ENCODE data around the gene ARHGDIA. TPM values are rescaled to one million over a fixed set of nuclear protein-coding genes. Genes with fewer than 3 reads are reported as not detected.

Gene ARHGDIA
- total RNA-seq, 2 experiments from 2014 or later: 636 to 661 TPM

DNA sequence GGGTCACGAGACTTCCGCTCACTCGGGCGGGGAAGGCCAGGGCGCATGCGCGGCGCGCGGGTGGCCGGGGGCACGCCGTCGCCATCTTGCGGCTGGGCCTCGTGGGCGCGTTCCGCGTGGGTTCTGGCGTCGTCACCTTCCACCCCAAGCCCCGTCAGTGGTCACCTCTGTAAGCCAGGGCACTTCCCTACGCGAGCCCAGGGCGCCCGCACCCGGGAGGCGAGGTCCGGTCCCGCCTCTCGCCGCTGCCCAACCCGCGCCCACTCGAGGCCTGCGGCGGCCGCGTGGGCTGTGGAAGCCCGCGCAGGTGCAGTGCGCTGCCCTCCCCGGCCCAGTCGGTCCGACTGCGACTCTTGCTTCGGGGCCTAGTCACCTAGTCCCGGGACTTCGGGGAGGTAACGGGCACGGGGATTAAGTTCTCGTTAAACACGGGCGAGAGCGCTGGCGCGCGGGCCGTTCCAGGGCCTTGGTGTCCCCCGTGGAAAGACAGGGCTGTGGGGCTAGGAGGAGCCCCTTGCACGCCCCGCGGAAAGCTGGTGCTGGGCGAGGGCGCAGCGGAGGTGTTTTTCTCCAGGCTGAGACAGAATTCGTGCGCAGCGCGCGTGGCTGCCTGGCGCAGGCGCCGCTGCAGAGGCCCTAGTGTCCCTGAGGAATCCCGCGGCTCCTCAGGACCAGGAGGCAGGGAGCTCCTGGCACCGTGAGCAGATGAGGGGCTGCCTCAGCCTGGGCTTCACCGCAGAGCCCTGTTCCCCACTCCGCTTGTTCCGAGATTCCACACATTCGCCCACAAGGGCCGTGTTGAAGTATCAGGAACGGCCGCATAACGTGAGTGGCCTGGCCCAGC is 472 bp upstream of the ARHGDIA start:
- Mint-ChIP-seq H3K36me3 (ENCODE audit: low read depth) (peaks cover 38% of the 10 kb centered on the region), H3K4me1 (peaks cover 45% of the 10 kb centered on the region), H3K9me3 (no peaks in the 10 kb centered on the region), H3K27ac (peak overlapping the region; percentile 82), H3K4me3 (peak overlapping the region; percentile 74), H3K27me3 (no peaks in the 10 kb centered on the region)
- DNase-seq: peak; percentile 95
- POLR2A ChIA-PET: interaction anchor here (0.7 to 7.0 kb wide), 19 partner anchors 9 to 188 kb away, joined by 3 to 140 read pairs (median 7); partner anchors contain the start of genes ALYREF, ANAPC11, ARL16 and CENPX
- CTCF ChIA-PET: interaction anchor here (1.0 kb wide), 1 partner anchor 12 kb away, joined by 3 read pairs; no protein-coding TSS in a partner anchor

DNA sequence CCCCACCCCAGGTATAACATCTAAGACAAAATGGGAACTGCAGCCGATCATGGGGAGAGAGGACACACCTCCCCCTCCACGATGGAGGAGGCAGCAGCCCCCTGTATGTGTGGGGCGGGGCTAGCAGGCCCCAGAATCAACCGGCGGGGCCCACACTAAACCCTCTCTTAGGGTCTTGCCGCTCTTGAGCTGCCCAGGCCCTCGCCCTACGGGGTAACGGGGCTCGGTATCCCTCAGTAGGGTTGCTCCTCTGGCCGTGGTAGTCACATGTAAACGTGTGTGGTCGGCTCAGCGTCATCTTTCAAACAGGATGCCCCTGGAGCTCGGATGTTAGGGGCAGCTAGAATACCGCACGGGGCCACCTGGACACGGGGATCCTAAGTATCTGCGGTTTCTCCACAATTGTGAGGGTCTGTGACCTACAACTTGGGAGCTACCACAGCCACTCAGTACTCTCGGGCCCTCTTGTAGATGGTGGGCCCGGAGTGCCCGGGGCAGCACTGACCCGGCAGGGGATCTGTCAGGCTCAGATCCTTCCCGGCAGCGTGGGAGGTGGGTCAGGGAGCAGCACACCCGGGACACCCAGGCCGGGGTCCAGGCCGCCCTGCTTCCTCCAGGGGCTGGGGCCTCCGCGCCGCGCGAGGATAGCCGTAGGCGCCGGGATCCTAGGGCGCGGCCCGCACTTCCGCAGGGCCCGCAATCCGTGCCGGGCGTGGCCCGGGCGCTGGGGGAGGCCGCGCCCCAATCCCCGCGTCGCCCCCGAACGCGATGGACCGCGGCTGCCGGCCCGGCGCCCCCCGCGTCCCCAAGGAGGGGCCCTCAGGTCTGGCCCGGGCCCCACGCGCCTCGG is 781 bp downstream of the ARHGDIA start:
- Mint-ChIP-seq H3K9me3 (no peaks in the 10 kb centered on the region), H3K27me3 (no peaks in the 10 kb centered on the region), H3K27ac (peak overlapping the region; percentile 85), H3K4me1 (peaks cover 51% of the 10 kb centered on the region), H3K36me3 (ENCODE audit: low read depth) (peaks cover 46% of the 10 kb centered on the region), H3K4me3 (peak overlapping the region; percentile 77)
- ChIA-PET CTCF (interaction anchor here (0.7 to 2.0 kb wide), 8 partner anchors 11 to 167 kb away, joined by 3 to 6 read pairs (median 3); partner anchors contain the start of genes CENPX, DCXR and LRRC45), POLR2A (interaction anchor here (0.6 to 7.0 kb wide), 31 partner anchors 10 to 776 kb away, joined by 3 to 140 read pairs (median 5); partner anchors contain the start of genes ALYREF, ANAPC11, ARL16 and ASPSCR1)
- peak; percentile 66 for DNase-seq

DNA sequence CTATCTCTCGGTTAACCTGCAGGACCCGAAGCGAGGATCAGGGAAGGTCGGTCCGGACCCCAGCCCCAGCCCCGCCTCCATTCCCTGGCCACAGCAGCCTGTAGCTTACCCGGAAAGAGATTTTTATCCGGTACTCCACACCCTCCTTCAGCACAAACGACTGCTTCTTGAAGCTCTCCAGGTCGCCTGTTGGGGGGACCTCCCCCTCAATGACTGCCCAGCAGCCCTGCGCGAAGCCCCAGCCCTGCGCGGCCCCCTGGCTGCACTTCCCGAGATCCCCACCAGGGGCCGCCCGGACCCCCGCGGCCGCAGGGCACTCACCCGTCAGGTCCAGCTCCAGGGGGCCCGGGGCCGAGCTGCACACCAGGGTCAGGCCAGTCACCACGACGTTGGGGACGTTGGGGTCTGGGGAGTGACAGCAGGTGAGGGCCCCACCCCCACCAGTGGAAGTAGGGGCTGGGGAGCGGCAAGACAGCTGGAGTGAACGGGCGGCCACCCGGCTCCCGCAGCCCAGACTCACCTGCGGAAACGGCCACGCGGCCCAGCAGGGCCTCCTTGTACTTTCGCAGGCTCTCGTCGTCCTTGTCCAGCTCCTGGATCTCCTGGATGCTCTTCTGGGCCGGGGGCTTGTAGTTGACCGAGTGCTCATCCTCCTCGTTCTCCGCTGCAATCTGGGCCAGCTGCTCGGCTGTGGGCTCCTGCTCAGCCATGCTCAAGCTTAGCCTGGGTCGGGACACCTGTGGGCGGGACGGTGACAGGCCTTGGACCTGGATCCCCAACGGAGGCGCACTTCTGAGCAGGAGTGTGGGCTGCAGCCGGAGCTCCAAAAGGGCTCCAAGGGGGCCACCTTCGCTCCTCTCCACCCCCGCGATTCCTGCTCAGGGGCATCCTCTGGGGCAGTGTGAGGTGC is 1.7 kb downstream of the ARHGDIA start:
- H3K27me3 Mint-ChIP-seq: no peaks in the 10 kb centered on the region
- peak overlapping the region; percentile 77 for H3K4me3 Mint-ChIP-seq
- DNase-seq: peak; percentile 47
- H3K9me3 Mint-ChIP-seq: no peaks in the 10 kb centered on the region
- H3K27ac Mint-ChIP-seq: peak overlapping the region; percentile 85
- CTCF ChIA-PET: interaction anchor here (0.7 to 2.0 kb wide), 8 partner anchors 14 to 617 kb away, joined by 3 to 6 read pairs (median 3); partner anchors contain the start of genes CENPX, DCXR and LRRC45
- POLR2A ChIA-PET: interaction anchor here (0.8 to 7.0 kb wide), 26 partner anchors 9 to 775 kb away, joined by 3 to 140 read pairs (median 6); partner anchors contain the start of genes ALYREF, ANAPC11, ARL16 and ASPSCR1
- peaks cover 51% of the 10 kb centered on the region for H3K4me1 Mint-ChIP-seq
- peaks cover 46% of the 10 kb centered on the region for H3K36me3 Mint-ChIP-seq (ENCODE audit: low read depth)

DNA sequence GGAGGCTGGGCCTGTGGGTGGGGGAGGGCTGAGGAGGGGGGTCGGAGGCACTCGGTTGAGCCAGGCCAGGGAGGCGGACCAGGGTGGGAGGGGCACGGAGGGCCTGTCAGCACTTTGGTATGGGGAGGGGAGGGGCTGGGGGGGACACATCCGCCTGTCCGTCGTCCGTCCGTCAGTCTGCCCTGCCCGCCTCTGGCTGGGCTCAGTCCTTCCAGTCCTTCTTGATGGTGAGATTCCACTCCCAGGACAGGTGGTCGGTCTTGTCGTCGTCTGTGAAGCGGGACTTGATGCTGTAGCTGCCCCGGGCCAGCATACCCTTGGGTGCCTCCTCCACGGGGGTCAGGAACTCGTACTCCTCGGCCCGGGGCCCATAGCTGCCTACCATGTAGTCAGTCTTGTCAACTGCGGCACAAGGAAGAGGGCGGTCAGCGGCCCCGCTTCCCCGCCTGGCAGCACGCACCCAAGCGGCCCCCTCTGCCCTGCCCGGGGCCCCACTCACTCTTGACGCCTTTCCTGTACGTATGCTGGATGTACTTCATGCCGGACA is 2.4 kb downstream of the ARHGDIA start:
- DNase-seq: no peak
- ChIA-PET CTCF (interaction anchor here (1.6 to 2.0 kb wide), 2 partner anchors 55 to 58 kb away, joined by 5 to 6 read pairs; no protein-coding TSS in a partner anchor), POLR2A (interaction anchor here (1.2 to 7.0 kb wide), 10 partner anchors 8 to 202 kb away, joined by 4 to 140 read pairs (median 25); partner anchors contain the start of genes ALYREF, ANAPC11, ARL16 and CCDC137)
- Mint-ChIP-seq H3K27ac (peak overlapping the region; percentile 85), H3K4me3 (peak overlapping the region; percentile 77), H3K4me1 (peaks cover 50% of the 10 kb centered on the region), H3K9me3 (no peaks in the 10 kb centered on the region), H3K36me3 (ENCODE audit: low read depth) (peaks cover 48% of the 10 kb centered on the region), H3K27me3 (no peaks in the 10 kb centered on the region)

DNA sequence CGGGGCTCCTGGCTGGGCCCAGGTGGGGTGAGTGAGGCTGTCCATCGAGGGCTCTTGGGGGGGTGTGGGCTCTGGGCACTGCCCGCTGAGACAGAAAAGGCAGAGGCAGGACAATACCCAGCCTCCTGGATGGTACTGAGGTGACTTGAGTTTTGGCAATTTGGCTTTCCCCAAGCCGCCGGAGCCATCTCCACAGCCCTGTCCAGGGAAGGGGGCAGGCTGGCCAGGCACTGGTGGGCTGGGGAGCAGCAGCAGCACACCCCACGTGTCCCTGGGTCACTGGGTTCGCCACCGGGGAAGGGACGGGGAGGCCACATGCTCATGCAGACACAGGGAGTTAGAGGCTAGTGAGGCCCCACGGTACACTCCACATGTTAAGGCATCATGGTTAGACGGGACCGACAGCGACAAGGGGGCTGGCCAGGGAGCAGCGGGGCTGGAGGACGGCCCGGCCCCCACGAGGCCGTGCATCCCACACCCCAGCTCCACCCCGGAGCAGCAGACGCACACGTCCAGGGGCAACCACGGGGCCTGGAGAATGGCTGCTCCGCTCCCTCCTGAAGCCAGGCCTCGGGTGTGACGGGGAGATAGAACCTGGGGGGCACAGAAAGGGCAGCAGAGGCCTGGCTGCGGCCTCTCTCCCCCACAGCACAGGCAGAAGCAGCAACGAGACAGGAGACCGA is 3.0 kb downstream of the ARHGDIA start:
- H3K27ac Mint-ChIP-seq: no peak overlapping the region
- peaks cover 51% of the 10 kb centered on the region for H3K4me1 Mint-ChIP-seq
- H3K9me3 Mint-ChIP-seq: no peaks in the 10 kb centered on the region
- no peaks in the 10 kb centered on the region for H3K27me3 Mint-ChIP-seq
- POLR2A ChIA-PET: interaction anchor here (0.6 to 6.6 kb wide), 5 partner anchors 7 to 165 kb away, joined by 3 to 133 read pairs (median 6); partner anchors contain the start of genes MRPL12 and P4HB
- DNase-seq: peak; percentile 21
- peaks cover 54% of the 10 kb centered on the region for H3K36me3 Mint-ChIP-seq (ENCODE audit: low read depth)
- H3K4me3 Mint-ChIP-seq: peak overlapping the region; percentile 17
- CTCF ChIA-PET: no interaction called here

DNA sequence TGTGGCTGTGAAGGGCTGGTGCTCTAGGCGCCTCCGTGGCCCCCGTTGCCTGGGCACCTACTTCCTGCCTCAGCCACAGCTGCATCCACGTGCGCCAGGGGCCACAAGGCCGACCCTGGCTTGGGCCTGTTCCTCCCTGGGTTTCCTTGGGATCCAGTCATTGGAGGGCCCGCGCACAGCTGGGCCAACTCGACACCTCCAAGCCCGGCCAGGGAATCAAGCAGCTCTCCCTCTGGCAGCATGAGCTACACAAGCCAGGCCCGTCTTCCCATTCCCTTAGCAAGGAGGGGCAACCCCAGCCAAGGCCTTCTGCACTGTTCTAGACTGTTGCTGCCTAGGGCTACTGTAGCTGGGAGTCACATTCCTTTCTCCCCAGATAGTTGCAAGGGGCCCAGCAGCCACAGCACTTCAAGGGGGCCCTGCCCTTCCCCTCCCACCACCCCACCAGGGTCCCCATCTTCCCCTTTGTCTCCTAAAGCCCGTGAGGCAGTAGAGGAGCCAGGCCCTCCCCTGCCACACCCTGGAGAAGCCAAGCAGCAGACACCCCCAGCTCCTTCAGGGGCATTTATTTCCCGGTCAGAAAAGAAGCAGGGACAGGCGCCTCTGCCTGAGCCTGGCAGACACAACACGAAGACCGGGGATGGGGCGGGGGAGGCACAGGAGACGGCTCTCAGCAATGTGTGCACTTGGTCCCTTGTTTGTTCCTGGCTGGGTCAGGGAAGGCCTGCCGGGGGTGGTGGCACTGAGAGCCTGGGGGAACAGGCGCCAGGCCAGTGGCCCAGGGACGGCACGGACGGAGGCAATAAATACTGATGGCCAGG is 3.8 kb downstream of the ARHGDIA start:
- POLR2A ChIA-PET: interaction anchor here (0.6 to 2.6 kb wide), 10 partner anchors 9 to 165 kb away, joined by 3 to 10 read pairs (median 4); partner anchors contain the start of genes MCRIP1 and MRPL12
- Mint-ChIP-seq H3K36me3 (ENCODE audit: low read depth) (peaks cover 54% of the 10 kb centered on the region), H3K27ac (peak overlapping the region; percentile 68), H3K27me3 (no peaks in the 10 kb centered on the region), H3K4me3 (peak overlapping the region; percentile 30), H3K9me3 (no peaks in the 10 kb centered on the region), H3K4me1 (peaks cover 51% of the 10 kb centered on the region)
- CTCF ChIA-PET: no interaction called here
- no peak for DNase-seq

DNA sequence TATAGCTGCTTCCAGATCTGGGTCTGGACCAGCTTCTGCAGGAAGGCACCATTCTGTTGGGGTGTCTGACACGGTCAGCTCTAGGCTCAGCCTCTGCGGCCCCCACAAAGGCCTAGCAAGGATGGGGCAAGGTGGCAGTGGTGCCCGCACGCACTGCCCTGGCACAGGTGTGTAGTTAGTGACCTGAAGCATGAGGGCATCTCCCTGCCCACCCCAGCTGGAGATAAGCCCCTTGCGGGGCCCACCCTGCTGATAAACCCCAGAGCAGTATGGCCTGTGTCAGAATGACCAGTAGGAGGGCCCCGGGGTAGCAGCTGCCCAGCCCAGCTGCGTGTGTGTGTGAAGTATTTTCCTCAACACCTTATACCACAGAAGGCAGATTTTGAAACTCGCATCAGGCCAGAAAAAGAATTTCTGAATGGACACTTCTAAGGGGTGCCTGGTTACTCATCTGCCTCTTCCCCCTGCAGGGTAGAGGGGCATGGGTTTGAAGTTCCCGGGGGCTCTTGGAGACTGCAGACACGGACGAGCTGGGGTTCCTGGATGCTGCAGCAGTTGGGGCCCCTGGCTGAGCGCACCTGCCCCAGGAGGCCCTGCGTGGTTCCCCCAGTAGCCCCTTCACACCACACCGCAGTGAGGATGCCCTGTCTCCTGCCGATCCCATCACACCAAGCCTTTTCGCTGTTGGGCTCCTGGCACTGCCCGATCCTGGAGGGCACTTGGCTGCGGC is 4.5 kb downstream of the ARHGDIA start:
- no peak for DNase-seq
- Mint-ChIP-seq H3K36me3 (ENCODE audit: low read depth) (peaks cover 52% of the 10 kb centered on the region), H3K4me3 (peak overlapping the region; percentile 13), H3K27ac (peak overlapping the region; percentile 68), H3K9me3 (no peaks in the 10 kb centered on the region), H3K4me1 (peaks cover 51% of the 10 kb centered on the region), H3K27me3 (no peaks in the 10 kb centered on the region)
- POLR2A ChIA-PET: interaction anchor here (0.6 to 2.6 kb wide), 15 partner anchors 8 to 183 kb away, joined by 3 to 10 read pairs (median 4); partner anchors contain the start of genes ALYREF, ARL16, HGS and MCRIP1
- CTCF ChIA-PET: no interaction called here

DNA sequence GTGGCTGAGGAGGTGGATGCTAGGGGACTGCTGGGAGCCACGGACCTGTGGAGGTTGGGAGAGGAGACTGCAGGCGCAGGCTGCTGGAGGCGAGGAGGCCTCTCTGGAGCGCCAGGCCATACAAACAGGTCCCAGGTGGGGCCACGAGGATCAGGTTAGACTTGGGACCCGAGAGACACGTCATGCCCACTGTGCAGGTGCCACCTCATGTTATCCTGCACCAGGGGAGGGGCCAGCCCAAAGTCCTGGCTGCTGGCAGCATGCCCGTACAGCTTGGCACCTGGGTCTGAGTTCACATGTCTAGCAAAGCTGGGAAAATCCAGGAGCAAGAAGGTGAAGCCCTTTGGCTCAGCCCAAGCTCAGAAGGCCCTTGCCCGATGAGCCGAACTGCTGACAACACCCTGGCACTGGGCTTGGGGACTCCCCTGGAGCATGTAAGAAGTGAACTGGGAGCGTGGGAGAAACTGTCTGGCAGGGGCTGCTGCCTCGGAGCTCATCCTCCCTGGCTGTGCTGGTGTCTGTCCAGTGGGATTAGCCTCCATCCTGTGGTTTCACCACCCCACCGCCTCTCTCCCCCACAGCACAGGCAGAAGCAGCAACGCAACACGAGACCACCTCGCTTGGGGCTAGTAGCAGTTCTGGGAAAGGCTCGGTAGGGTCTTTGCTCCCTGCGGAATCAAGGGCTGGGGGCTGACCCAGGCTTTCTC is 5.3 kb downstream of the ARHGDIA start:
- Mint-ChIP-seq H3K4me3 (no peak overlapping the region), H3K36me3 (ENCODE audit: low read depth) (peaks cover 55% of the 10 kb centered on the region), H3K9me3 (no peaks in the 10 kb centered on the region), H3K27me3 (no peaks in the 10 kb centered on the region), H3K4me1 (peaks cover 53% of the 10 kb centered on the region), H3K27ac (peak overlapping the region; percentile 49)
- CTCF ChIA-PET: no interaction called here
- no peak for DNase-seq
- POLR2A ChIA-PET: interaction anchor here (0.6 to 2.6 kb wide), 10 partner anchors 9 to 183 kb away, joined by 3 to 10 read pairs (median 4); partner anchors contain the start of genes ALYREF, ARL16, HGS and MCRIP1

DNA sequence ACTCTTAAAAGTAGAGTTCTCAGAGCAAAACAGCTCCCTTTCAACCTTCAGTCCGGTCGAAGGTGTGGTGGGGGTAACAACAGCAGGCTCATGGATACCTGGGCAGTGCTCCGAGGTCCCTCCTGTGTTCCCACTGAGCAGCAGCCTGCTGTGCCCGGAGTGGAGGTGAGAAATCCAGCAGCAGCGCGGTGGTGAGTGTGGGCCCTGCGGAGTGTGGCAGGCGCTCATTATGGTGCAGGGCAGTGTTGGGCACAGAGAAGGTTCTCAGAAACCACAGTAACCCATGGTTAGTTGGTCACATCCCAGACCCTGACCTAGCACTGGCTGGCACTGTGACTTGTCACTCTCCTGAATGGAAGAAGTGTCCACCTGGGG is 5.8 kb downstream of the ARHGDIA start:
- no peak overlapping the region for H3K4me3 Mint-ChIP-seq
- ChIA-PET CTCF (no interaction called here), POLR2A (interaction anchor here (0.7 to 2.6 kb wide), 4 partner anchors 9 to 111 kb away, joined by 3 to 10 read pairs (median 3); partner anchors contain the start of genes ALYREF and MCRIP1)
- peaks cover 53% of the 10 kb centered on the region for H3K4me1 Mint-ChIP-seq
- H3K27me3 Mint-ChIP-seq: no peaks in the 10 kb centered on the region
- no peaks in the 10 kb centered on the region for H3K9me3 Mint-ChIP-seq
- peak overlapping the region; percentile 49 for H3K27ac Mint-ChIP-seq
- no peak for DNase-seq
- H3K36me3 Mint-ChIP-seq (ENCODE audit: low read depth): peaks cover 54% of the 10 kb centered on the region
